ENCODE data around the gene ABCA6. TPM values are rescaled to one million over a fixed set of nuclear protein-coding genes. Genes with fewer than 3 reads are reported as not detected.
A peak's percentile ranks its signal among the peaks of the same experiment; 100 is the strongest.

The ABCA6 gene
- total and polyA plus RNA-seq, 10 of the 15 experiments (the other 5 are each of a cell fraction or from before 2014, with no cell fraction given): 6.8 to 36.9 (median 12.6) TPM

DNA sequence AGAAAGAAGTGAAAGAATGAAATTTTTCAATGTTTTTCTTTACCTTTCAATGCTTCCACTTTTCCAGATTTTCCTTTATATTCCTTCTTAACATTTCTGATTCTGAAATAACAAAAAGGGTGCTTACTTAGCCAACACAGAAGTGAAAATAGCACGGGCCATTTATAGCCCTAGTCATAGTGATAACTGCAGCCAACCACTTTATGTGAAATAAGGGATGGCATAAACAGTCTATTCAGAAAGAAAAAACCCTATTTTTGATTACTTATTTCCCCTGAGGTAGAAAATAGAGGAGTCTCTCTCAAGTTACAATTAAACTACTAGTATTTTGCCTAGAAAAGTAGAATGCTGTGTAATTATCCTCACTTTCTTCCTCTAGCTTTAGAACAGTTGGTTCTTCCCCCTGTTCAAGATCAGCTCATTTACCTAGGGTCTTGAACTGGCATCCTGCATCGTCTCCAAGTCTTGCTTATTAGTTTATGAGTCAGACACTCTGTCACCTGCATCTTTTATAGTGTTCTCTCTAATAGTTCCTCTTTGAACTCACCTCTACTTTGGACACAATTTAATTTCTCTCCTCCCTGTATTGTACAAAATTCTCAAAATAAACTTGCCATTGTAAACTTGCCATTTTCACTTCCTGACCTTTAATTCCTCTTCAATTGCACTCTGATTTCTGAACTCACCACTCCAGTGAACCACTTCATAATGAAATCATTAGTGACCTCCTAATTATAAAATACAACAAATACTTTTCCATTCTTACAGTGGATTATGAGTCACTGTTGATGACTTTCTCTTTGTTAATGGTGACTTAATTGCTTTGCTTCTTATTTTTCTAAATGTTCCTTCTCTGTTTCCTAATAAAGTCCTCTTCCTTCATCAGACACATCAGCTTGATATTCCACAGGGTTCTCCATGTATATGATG is 23.6 kb downstream of the ABCA6 start:
- in situ Hi-C loops (cut with MboI): no loop called here
- BruUV-seq (replicated peaks): no TSS peak
- ChIA-PET SMC1A (ENCODE audit: uncharacterized antibody, unreplicated experiment) (interaction anchor here (0.9 to 2.4 kb wide), 6 partner anchors 11 to 346 kb away, joined by 3 to 10 read pairs (median 7); no protein-coding TSS in a partner anchor), CTCF (interaction anchor here (1.5 kb wide), 1 partner anchor 115 kb away, joined by 3 read pairs; no protein-coding TSS in a partner anchor), RAD21 (ENCODE audit: unreplicated experiment) (interaction anchor here (0.5 to 2.0 kb wide), 5 partner anchors 25 to 346 kb away, joined by 3 to 4 read pairs (median 3); no protein-coding TSS in a partner anchor), POLR2A (no interaction called here)
- Histone ChIP-seq H3K36me3 (ENCODE audit: control insufficient read depth in 2 of 2, insufficient read depth in 2 of 2, low read length in 1 of 2) (no peaks in the 10 kb centered on the region), H3K79me2 (ENCODE audit: control insufficient read depth, insufficient read depth, low read length) (peaks cover 13% of the 10 kb centered on the region), H2AFZ (ENCODE audit: control insufficient read depth, low read depth, low read length) (peak overlapping the region; percentile 63), H4K20me1 (ENCODE audit: control insufficient read depth, insufficient read depth) (no peaks in the 10 kb centered on the region), H3K27ac (ENCODE audit: control insufficient read depth, insufficient read depth) (peak overlapping the region; percentile 93), H3K9ac (ENCODE audit: control insufficient read depth, insufficient read depth, low read length) (peak overlapping the region; percentile 63), H3K4me2 (ENCODE audit: control insufficient read depth, insufficient read depth) (peak overlapping the region; percentile 93), H3K4me1 (ENCODE audit: control insufficient read depth, insufficient read depth, low read length) (peaks cover 22% of the 10 kb centered on the region), H3K9me3 (replicated peaks; ENCODE audit: control insufficient read depth, insufficient read depth, low read length) (no peaks in the 10 kb centered on the region; the same call in 1 of the 3 replicates), H3K4me3 (peak overlapping the region; percentile 27), H3K27me3 (replicated peaks in 1 of 2; ENCODE audit: control insufficient read depth in 2 of 2, insufficient read depth in 2 of 2, low read length in 1 of 2) (no peaks in the 10 kb centered on the region)
- WGBS (ENCODE audit: insufficient coverage, insufficient replicate concordance, low lambda C conversion rate, missing lambda C conversion rate): 0% methylated on average over 2 of the region's 2 CpGs
- intact Hi-C loops (cut with micrococcal nuclease; ENCODE audit: unreplicated experiment): loop anchor here (2.0 to 5.0 kb wide), 2 partner anchors 104 to 117 kb away; no protein-coding TSS in a partner anchor
- DNase-seq (ENCODE audit: low read depth, low spot score) (peak; percentile 47), ATAC-seq (peak; percentile 60), FAIRE-seq (peak; percentile 27)
- TF ChIP-seq NBN (IDR thresholded peaks at IDR 0.05) (0 out of 2 replicates have a peak, but pooled peaks have one; percentile 36), NR2F1 (conservative IDR thresholded peaks at IDR 0.05) (peak; percentile 67), BHLHE40 (IDR thresholded peaks at IDR 0.05; ENCODE audit: borderline replicate concordance in 1 of 2, low read depth in 2 of 2, low read length in 1 of 2) (peak; percentile 39 to 51; a peak in 1 of 4 replicates), BCL11A (IDR thresholded peaks at IDR 0.05; ENCODE audit: low read depth, low read length) (0 out of 2 replicates have a peak, but pooled peaks have one; percentile 29), HDAC2 (IDR thresholded peaks at IDR 0.05) (no peak), JUND (IDR thresholded peaks at IDR 0.05; ENCODE audit: low read depth, low read length) (0 out of 2 replicates have a peak, but pooled peaks have one; percentile 11), NR2C1 (IDR thresholded peaks at IDR 0.05) (no peak), IKZF2 (IDR thresholded peaks at IDR 0.05) (peak; percentile 19 to 26; a peak in 3 of 4 replicates), POU2F2 (IDR thresholded peaks at IDR 0.05; ENCODE audit: borderline replicate concordance, low read depth, low read length) (0 out of 3 replicates have a peak, but pooled peaks have one; percentile 13), SMARCA5 (IDR thresholded peaks at IDR 0.05) (peak; percentile 61; the same call in 1 of the 2 replicates), CHD1 (IDR thresholded peaks at IDR 0.05; ENCODE audit: low read depth, low read length) (no peak), JUNB (IDR thresholded peaks at IDR 0.05) (peak; percentile 56), MTA2 (IDR thresholded peaks at IDR 0.05; ENCODE audit: low read depth) (peak; percentile 96), BACH1 (IDR thresholded peaks at IDR 0.05; ENCODE audit: borderline replicate concordance) (0 out of 2 replicates have a peak, but pooled peaks have one; percentile 39)
- TF ChIP-seq, protein P1, sequence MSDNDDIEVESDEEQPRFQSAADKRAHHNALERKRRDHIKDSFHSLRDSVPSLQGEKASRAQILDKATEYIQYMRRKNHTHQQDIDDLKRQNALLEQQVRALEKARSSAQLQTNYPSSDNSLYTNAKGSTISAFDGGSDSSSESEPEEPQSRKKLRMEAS (IDR thresholded peaks at IDR 0.05; ENCODE audit: low read depth, low read length): no peak
- TF ChIP-seq, protein P2, sequence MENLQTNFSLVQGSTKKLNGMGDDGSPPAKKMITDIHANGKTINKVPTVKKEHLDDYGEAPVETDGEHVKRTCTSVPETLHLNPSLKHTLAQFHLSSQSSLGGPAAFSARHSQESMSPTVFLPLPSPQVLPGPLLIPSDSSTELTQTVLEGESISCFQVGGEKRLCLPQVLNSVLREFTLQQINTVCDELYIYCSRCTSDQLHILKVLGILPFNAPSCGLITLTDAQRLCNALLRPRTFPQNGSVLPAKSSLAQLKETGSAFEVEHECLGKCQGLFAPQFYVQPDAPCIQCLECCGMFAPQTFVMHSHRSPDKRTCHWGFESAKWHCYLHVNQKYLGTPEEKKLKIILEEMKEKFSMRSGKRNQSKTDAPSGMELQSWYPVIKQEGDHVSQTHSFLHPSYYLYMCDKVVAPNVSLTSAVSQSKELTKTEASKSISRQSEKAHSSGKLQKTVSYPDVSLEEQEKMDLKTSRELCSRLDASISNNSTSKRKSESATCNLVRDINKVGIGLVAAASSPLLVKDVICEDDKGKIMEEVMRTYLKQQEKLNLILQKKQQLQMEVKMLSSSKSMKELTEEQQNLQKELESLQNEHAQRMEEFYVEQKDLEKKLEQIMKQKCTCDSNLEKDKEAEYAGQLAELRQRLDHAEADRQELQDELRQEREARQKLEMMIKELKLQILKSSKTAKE (IDR thresholded peaks at IDR 0.05; ENCODE audit: low read depth, poor library complexity, severe bottlenecking): peak; percentile 51
- TF ChIP-seq, protein P3, sequence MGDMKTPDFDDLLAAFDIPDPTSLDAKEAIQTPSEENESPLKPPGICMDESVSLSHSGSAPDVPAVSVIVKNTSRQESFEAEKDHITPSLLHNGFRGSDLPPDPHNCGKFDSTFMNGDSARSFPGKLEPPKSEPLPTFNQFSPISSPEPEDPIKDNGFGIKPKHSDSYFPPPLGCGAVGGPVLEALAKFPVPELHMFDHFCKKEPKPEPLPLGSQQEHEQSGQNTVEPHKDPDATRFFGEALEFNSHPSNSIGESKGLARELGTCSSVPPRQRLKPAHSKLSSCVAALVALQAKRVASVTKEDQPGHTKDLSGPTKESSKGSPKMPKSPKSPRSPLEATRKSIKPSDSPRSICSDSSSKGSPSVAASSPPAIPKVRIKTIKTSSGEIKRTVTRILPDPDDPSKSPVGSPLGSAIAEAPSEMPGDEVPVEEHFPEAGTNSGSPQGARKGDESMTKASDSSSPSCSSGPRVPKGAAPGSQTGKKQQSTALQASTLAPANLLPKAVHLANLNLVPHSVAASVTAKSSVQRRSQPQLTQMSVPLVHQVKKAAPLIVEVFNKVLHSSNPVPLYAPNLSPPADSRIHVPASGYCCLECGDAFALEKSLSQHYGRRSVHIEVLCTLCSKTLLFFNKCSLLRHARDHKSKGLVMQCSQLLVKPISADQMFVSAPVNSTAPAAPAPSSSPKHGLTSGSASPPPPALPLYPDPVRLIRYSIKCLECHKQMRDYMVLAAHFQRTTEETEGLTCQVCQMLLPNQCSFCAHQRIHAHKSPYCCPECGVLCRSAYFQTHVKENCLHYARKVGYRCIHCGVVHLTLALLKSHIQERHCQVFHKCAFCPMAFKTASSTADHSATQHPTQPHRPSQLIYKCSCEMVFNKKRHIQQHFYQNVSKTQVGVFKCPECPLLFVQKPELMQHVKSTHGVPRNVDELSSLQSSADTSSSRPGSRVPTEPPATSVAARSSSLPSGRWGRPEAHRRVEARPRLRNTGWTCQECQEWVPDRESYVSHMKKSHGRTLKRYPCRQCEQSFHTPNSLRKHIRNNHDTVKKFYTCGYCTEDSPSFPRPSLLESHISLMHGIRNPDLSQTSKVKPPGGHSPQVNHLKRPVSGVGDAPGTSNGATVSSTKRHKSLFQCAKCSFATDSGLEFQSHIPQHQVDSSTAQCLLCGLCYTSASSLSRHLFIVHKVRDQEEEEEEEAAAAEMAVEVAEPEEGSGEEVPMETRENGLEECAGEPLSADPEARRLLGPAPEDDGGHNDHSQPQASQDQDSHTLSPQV (IDR thresholded peaks at IDR 0.05): peak; percentile 54; the same call in 1 of the 2 replicates
